ENCODE measurements around the gene GBF1. TPM values are rescaled to one million over a fixed set of nuclear protein-coding genes. Genes with fewer than 3 reads are reported as not detected.

Gene GBF1
- total RNA-seq, 2 experiments from 2014 or later = 40.1 to 40.6 TPM

- H3K4me3 Mint-ChIP-seq = no peak overlapping the region
- POLR2A ChIA-PET = no interaction called here
- no peaks in the 10 kb centered on the region for H3K27me3 Mint-ChIP-seq
- peaks cover 46% of the 10 kb centered on the region for H3K36me3 Mint-ChIP-seq
- DNase-seq = no peak
- no peak overlapping the region for H3K27ac Mint-ChIP-seq
- H3K9me3 Mint-ChIP-seq = no peaks in the 10 kb centered on the region
- no peaks in the 10 kb centered on the region for H3K4me1 Mint-ChIP-seq
- ATAC-seq (ENCODE audit: low read depth) = no peak
Observed at GRCh38 chr10:102367441-102367840, 122.1 kb downstream of the GBF1 start.

GRCh38 chr10:102368077-102368476, 122.7 kb downstream of the GBF1 start:
- DNase-seq = no peak
- Mint-ChIP-seq H3K27ac (peak overlapping the region; percentile 24), H3K4me1 (no peaks in the 10 kb centered on the region), H3K36me3 (peaks cover 42% of the 10 kb centered on the region), H3K9me3 (no peaks in the 10 kb centered on the region), H3K27me3 (no peaks in the 10 kb centered on the region), H3K4me3 (no peak overlapping the region)
- POLR2A ChIA-PET = no interaction called here
- ATAC-seq (ENCODE audit: low read depth) = no peak

GRCh38 chr10:102371295-102371694, 126.0 kb downstream of the GBF1 start:
- no peak for ATAC-seq (ENCODE audit: low read depth)
- POLR2A ChIA-PET = interaction anchor here (0.6 kb wide), 1 partner anchor 45 kb away, joined by 3 read pairs; no protein-coding TSS in a partner anchor
- no peak overlapping the region for H3K27ac Mint-ChIP-seq
- no peaks in the 10 kb centered on the region for H3K27me3 Mint-ChIP-seq
- H3K9me3 Mint-ChIP-seq = no peaks in the 10 kb centered on the region
- no peak overlapping the region for H3K4me3 Mint-ChIP-seq
- no peaks in the 10 kb centered on the region for H3K4me1 Mint-ChIP-seq
- peaks cover 40% of the 10 kb centered on the region for H3K36me3 Mint-ChIP-seq
- no peak for DNase-seq

DNA sequence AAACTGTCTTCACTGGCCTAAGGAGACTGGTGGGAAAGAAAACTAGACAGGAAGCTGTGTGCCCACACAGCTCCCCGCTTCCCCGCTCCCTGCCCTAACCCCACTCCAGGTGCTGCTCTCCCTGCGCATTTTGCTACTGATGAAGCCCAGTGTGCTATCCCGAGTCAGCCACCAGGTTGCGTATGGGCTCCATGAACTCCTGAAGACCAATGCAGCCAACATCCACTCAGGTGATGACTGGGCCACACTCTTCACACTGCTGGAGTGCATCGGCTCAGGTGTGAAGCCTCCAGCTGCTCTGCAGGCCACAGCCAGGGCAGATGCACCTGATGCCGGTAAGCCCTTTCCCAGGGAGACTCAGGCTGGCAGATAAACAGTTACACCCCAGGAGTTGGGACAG, 129.9 kb downstream of the GBF1 start:
- POLR2A ChIA-PET = interaction anchor here (0.6 kb wide), 1 partner anchor 20 kb away, joined by 4 read pairs; no protein-coding TSS in a partner anchor
- peak; percentile 42 for ATAC-seq (ENCODE audit: low read depth)
- peaks cover 27% of the 10 kb centered on the region for H3K36me3 Mint-ChIP-seq

DNA sequence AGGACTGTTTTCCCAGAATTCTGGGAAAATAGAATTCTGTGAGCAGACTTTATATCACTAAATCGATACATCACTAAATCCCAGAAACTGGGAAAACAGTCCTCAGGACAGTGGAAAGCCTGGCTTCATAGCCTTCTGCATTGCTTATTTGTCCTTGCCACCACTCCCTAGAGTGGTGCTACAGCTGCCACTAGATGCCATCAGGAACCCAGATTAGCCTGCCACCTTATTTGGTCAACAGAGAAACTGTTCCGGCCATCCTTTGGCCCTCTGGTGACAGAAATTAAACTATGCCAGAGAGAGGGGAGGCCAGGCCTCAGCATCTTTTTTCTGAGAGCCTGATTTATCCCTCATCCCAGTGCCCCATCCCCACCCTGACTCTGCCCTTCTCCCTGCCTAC, 130.5 kb downstream of the GBF1 start:
- POLR2A ChIA-PET = interaction anchor here (0.6 kb wide), 1 partner anchor 21 kb away, joined by 4 read pairs; no protein-coding TSS in a partner anchor
- no peak overlapping the region for H3K4me3 Mint-ChIP-seq
- no peak for DNase-seq
- H3K4me1 Mint-ChIP-seq = no peaks in the 10 kb centered on the region
- no peaks in the 10 kb centered on the region for H3K9me3 Mint-ChIP-seq
- H3K27me3 Mint-ChIP-seq = no peaks in the 10 kb centered on the region
- H3K27ac Mint-ChIP-seq = no peak overlapping the region
- peaks cover 22% of the 10 kb centered on the region for H3K36me3 Mint-ChIP-seq
- no peak for ATAC-seq (ENCODE audit: low read depth)

More for the DNA sequence above, 129.9 kb downstream of the GBF1 start:
- no peak for DNase-seq
- Mint-ChIP-seq H3K27me3 (no peaks in the 10 kb centered on the region), H3K4me1 (no peaks in the 10 kb centered on the region), H3K9me3 (no peaks in the 10 kb centered on the region), H3K27ac (no peak overlapping the region), H3K4me3 (no peak overlapping the region)

GRCh38 chr10:102376901-102377300, 131.6 kb downstream of the GBF1 start:
- Mint-ChIP-seq H3K9me3 (no peaks in the 10 kb centered on the region), H3K27me3 (no peaks in the 10 kb centered on the region), H3K4me3 (no peak overlapping the region), H3K36me3 (peaks cover 12% of the 10 kb centered on the region), H3K27ac (no peak overlapping the region), H3K4me1 (no peaks in the 10 kb centered on the region)
- POLR2A ChIA-PET = no interaction called here
- no peak for ATAC-seq (ENCODE audit: low read depth)
- no peak for DNase-seq

GRCh38 chr10:102379383-102379782, 134.1 kb downstream of the GBF1 start:
- DNase-seq (no peak), ATAC-seq (ENCODE audit: low read depth) (no peak)
- POLR2A ChIA-PET = no interaction called here
- Mint-ChIP-seq H3K27ac (no peak overlapping the region), H3K4me3 (no peak overlapping the region), H3K27me3 (no peaks in the 10 kb centered on the region), H3K36me3 (peaks cover 14% of the 10 kb centered on the region), H3K9me3 (no peaks in the 10 kb centered on the region), H3K4me1 (no peaks in the 10 kb centered on the region)

DNA sequence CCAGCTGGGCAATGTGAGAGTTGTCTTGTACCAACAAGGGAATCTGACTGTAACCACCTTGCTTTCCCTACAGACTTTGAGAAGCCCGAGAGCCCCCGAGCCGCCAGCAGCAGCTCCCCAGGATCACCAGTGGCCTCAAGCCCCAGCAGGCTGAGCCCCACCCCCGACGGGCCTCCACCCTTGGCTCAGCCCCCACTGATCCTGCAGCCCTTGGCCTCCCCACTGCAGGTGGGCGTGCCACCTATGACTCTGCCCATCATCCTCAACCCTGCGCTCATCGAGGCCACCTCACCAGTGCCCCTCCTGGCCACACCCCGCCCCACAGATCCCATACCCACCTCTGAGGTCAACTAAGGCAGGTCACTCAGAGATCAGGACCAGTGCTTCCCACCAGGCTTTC, 136.7 kb downstream of the GBF1 start:
- Mint-ChIP-seq H3K9me3 (no peaks in the 10 kb centered on the region), H3K36me3 (peaks cover 7% of the 10 kb centered on the region), H3K27me3 (no peaks in the 10 kb centered on the region), H3K4me3 (no peak overlapping the region), H3K4me1 (no peaks in the 10 kb centered on the region), H3K27ac (no peak overlapping the region)
- POLR2A ChIA-PET = no interaction called here
- no peak for ATAC-seq (ENCODE audit: low read depth)
- no peak for DNase-seq

GRCh38 chr10:102382871-102383270, 137.5 kb downstream of the GBF1 start:
- Mint-ChIP-seq H3K4me3 (no peak overlapping the region), H3K27ac (no peak overlapping the region), H3K4me1 (no peaks in the 10 kb centered on the region), H3K36me3 (peaks cover 7% of the 10 kb centered on the region), H3K27me3 (no peaks in the 10 kb centered on the region), H3K9me3 (no peaks in the 10 kb centered on the region)
- POLR2A ChIA-PET = no interaction called here
- no peak for DNase-seq
- ATAC-seq (ENCODE audit: low read depth) = no peak

GRCh38 chr10:102384053-102384452, 138.7 kb downstream of the GBF1 start:
- Mint-ChIP-seq H3K27me3 (no peaks in the 10 kb centered on the region), H3K27ac (no peak overlapping the region), H3K36me3 (peaks cover 6% of the 10 kb centered on the region), H3K4me3 (no peak overlapping the region), H3K9me3 (no peaks in the 10 kb centered on the region), H3K4me1 (no peaks in the 10 kb centered on the region)
- DNase-seq (no peak), ATAC-seq (ENCODE audit: low read depth) (no peak)
- POLR2A ChIA-PET = interaction anchor here (0.7 to 1.0 kb wide), 2 partner anchors 15 to 78 kb away, joined by 3 read pairs; no protein-coding TSS in a partner anchor

DNA sequence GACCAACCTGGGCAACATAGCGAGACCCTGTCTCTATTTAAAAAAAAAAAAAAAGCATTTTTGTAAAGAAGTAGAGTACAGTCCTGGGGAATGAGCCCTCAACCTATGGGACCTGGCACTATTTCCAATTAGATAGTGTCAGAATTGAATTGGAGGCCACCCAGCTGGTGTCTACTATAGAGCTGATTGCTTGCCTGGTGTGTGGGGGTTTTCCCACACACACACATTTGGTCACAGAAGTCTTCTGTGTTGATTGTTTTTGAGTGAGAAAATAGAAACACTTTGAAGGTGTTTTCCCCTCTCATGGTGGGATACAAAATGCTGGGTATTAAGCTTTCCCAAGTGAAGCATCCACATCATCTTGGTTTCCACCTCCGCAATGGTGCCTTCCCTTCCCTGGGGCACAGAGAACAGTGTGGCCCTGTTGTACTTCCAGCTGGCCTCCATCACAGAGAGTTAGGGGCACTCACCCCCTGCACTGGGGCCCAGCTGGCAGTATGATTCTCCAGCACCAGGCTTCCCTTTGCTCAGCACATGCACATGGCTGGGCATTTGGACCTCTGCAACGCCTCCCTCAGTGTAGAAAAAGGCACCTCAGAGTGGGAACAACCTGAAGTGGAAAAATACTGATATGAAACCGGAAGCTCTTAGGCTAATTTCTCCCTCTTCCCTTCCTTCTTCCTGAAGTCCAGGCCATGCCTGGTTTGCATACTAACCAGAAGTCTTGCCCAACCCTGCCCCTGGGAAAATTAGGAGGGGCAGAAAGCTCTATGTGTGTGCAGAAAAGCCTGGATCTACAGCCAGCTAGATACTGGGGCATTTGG, 139.5 kb downstream of the GBF1 start:
- ATAC-seq (ENCODE audit: low read depth) (no peak), DNase-seq (no peak)
- Mint-ChIP-seq H3K9me3 (no peaks in the 10 kb centered on the region), H3K36me3 (peaks cover 5% of the 10 kb centered on the region), H3K27me3 (no peaks in the 10 kb centered on the region), H3K27ac (no peak overlapping the region), H3K4me1 (no peaks in the 10 kb centered on the region), H3K4me3 (no peak overlapping the region)
- POLR2A ChIA-PET = interaction anchor here (0.6 to 1.0 kb wide), 3 partner anchors 15 to 983 kb away, joined by 3 read pairs; partner anchors contain the start of gene TAF5

DNA sequence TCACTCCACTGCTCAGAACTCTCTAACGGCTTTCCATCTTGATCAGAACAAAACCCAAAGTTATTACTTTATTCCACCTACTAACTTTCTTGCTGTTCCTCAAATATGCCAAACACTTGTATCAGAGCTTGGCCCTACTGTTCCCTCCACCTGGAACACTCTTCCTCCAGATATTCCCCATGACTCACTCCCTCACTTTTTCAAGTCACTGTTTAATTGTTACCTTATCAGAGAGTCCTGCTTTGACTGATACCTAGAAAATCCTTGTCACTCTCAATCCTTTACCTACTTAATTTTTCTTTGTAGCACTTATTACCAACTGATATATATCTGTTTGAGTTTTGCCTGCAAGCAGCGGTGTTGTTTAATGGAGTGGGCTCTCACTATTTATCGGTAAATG, 144.6 kb downstream of the GBF1 start:
- no peak overlapping the region for H3K27ac Mint-ChIP-seq
- peaks cover 3% of the 10 kb centered on the region for H3K27me3 Mint-ChIP-seq
- H3K9me3 Mint-ChIP-seq = no peaks in the 10 kb centered on the region
- no peak for ATAC-seq (ENCODE audit: low read depth)
- H3K36me3 Mint-ChIP-seq = no peaks in the 10 kb centered on the region
- POLR2A ChIA-PET = interaction anchor here (0.7 kb wide), 1 partner anchor 223 kb away, joined by 4 read pairs; no protein-coding TSS in a partner anchor
- no peak for DNase-seq
- peaks cover 6% of the 10 kb centered on the region for H3K4me1 Mint-ChIP-seq
- H3K4me3 Mint-ChIP-seq = no peak overlapping the region

DNA sequence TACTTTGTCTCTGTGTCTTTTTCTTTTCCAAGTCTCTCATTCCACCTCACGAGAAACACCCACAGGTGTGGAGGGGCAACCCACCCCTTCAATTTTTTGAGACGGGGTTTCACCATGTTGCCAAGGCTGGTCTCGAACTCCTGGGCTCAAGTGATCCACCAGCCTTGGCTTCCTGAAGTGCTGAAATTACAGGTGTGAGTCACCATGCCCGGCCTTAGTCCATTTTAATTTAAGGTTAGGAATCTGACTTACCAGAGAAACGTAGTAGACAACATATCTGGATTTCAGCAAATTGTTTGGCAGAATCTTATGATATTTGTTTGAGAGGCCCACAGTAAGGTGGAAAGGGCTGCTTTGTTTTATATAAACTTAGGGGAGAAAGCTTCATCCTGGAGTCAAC, 147.0 kb downstream of the GBF1 start:
- H3K9me3 Mint-ChIP-seq = no peaks in the 10 kb centered on the region
- DNase-seq (no peak), ATAC-seq (ENCODE audit: low read depth) (no peak)
- peaks cover 13% of the 10 kb centered on the region for H3K4me1 Mint-ChIP-seq
- POLR2A ChIA-PET = interaction anchor here (4.0 to 4.1 kb wide), 2 partner anchors 29 to 43 kb away, joined by 14 to 39 read pairs; partner anchors contain the start of gene FBXL15
- H3K27ac Mint-ChIP-seq = no peak overlapping the region
- peaks cover 2% of the 10 kb centered on the region for H3K36me3 Mint-ChIP-seq
- H3K27me3 Mint-ChIP-seq = peaks cover 3% of the 10 kb centered on the region
- no peak overlapping the region for H3K4me3 Mint-ChIP-seq
